ENCODE data around the gene RPTOR.

RPTOR gene

DNA sequence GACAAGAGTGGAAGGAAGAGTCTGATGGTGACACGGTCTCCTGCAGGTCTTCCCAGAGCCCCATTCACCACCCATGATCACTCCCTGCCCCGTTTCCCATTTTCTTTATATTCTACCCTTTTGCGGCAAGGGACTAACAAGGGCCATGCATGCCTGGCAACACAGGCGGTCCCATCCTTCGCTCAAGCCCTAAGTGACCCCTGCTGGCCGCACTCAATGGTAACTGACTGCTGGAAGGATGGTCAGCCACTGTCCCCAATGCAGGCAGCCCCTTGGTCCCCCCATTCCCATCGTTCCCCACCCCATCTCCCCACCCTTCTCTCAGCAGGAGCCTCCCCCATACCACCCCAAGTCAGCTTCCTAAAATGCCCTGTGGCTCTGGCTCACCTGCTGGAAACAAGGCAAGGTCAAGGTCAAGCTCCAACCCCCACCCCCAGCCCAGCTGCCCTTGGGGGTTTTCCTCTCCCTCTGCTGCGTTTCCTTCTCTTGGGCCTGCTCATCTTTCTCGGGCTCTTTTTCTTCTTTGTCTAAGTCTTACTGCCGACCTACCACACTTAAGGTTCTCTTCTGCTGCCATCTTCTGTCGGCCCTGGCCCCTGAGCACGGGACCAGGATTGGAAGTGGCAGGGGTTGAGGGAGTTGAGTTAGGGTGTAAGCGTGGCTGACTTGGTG lies 116.0 kb downstream of the RPTOR start:
- TF ChIP-seq, protein P1, sequence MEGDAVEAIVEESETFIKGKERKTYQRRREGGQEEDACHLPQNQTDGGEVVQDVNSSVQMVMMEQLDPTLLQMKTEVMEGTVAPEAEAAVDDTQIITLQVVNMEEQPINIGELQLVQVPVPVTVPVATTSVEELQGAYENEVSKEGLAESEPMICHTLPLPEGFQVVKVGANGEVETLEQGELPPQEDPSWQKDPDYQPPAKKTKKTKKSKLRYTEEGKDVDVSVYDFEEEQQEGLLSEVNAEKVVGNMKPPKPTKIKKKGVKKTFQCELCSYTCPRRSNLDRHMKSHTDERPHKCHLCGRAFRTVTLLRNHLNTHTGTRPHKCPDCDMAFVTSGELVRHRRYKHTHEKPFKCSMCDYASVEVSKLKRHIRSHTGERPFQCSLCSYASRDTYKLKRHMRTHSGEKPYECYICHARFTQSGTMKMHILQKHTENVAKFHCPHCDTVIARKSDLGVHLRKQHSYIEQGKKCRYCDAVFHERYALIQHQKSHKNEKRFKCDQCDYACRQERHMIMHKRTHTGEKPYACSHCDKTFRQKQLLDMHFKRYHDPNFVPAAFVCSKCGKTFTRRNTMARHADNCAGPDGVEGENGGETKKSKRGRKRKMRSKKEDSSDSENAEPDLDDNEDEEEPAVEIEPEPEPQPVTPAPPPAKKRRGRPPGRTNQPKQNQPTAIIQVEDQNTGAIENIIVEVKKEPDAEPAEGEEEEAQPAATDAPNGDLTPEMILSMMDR (IDR thresholded peaks at IDR 0.05; ENCODE audit: low read depth, low read length), result no peak
- no peak overlapping the region for H3K4me3 ChIP-seq (ENCODE audit: low read length)
- peaks cover 6% of the 10 kb centered on the region; the same call in 1 of the 2 replicates for H3K9me3 ChIP-seq (ENCODE audit: insufficient read depth, low read length)
- no peak overlapping the region for H2AFZ ChIP-seq (ENCODE audit: low read depth, low read length)
- H3K4me2 ChIP-seq (ENCODE audit: low read length), result no peak overlapping the region
- H3K36me3 ChIP-seq (replicated peaks; ENCODE audit: low read depth, low read length), result peaks cover 3% of the 10 kb centered on the region
- H4K20me1 ChIP-seq (ENCODE audit: insufficient read depth, low read length), result peaks cover 32% of the 10 kb centered on the region
- peaks cover 62% of the 10 kb centered on the region for H3K79me2 ChIP-seq (ENCODE audit: low read length)
- no peak overlapping the region for H3K27ac ChIP-seq (ENCODE audit: low read length)
- peaks cover 23% of the 10 kb centered on the region for H3K4me1 ChIP-seq (ENCODE audit: low read length)
- H3K27me3 ChIP-seq (ENCODE audit: low read depth, low read length), result no peaks in the 10 kb centered on the region
- no peak overlapping the region for H3K9ac ChIP-seq (ENCODE audit: low read length)

DNA sequence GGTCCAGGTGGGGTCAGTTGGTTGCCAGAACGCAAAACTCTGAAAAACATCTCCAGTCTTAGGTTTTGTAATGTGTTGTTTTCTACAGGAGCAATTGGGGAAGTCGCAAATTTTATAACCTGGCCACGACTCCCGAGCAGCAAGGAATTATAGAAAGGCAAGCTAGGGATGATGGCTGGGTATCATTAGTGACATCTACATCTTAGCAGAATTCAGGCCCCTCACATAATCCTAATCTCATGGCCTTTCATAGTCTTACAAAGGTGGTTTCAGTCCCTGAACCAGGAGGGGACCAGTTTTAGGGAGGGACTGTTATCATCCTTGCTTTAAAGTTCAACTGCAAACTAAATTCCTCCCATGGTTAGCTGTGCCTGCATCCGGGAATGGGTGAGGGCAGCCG lies 117.9 kb downstream of the RPTOR start:
- H3K27me3 ChIP-seq (ENCODE audit: low read depth, low read length), result no peaks in the 10 kb centered on the region
- peaks cover 11% of the 10 kb centered on the region for H3K4me1 ChIP-seq (ENCODE audit: low read length)
- H3K79me2 ChIP-seq (ENCODE audit: low read length), result peaks cover 58% of the 10 kb centered on the region
- no peaks in the 10 kb centered on the region for H3K9me3 ChIP-seq (ENCODE audit: insufficient read depth, low read length)
- no peak overlapping the region for H3K4me3 ChIP-seq (ENCODE audit: low read length)
- H2AFZ ChIP-seq (ENCODE audit: low read depth, low read length), result no peak overlapping the region
- H3K36me3 ChIP-seq (replicated peaks; ENCODE audit: low read depth, low read length), result peaks cover 3% of the 10 kb centered on the region
- H3K27ac ChIP-seq (ENCODE audit: low read length), result no peak overlapping the region
- H3K9ac ChIP-seq (ENCODE audit: low read length), result no peak overlapping the region
- H4K20me1 ChIP-seq (ENCODE audit: insufficient read depth, low read length), result peaks cover 51% of the 10 kb centered on the region
- TF ChIP-seq, protein P1 (IDR thresholded peaks at IDR 0.05; ENCODE audit: low read depth, low read length), result no peak
- TF ChIP-seq EZH2phosphoT487 (IDR thresholded peaks at IDR 0.05; ENCODE audit: low read depth), result no peak
- H3K4me2 ChIP-seq (ENCODE audit: low read length), result no peak overlapping the region

DNA sequence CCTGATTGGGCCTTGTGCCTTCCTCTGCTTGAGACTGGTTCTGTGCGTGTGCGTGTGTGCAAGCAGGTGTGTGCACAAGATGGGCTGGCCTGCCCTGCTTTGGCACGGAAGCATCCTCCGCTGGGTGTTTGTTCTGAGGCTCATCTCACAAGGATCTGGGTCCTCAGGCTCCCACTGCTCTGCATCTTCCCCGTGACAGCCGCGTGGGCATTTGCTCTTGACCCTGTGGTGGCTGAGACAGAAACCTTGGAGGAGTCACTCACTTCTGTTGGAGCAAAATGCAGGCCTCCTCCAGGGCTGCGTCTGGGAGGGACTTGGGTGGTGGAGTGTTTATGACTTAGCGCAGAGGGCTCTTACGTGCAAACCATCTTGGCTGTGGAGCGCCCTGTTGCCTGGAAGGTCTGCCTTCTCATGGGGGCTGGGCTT lies 119.2 kb downstream of the RPTOR start:
- H3K4me3 ChIP-seq (ENCODE audit: low read length), result no peak overlapping the region
- H3K9ac ChIP-seq (ENCODE audit: low read length), result no peak overlapping the region
- peaks cover 57% of the 10 kb centered on the region for H4K20me1 ChIP-seq (ENCODE audit: insufficient read depth, low read length)
- no peaks in the 10 kb centered on the region for H3K27me3 ChIP-seq (ENCODE audit: low read depth, low read length)
- peaks cover 11% of the 10 kb centered on the region for H3K4me1 ChIP-seq (ENCODE audit: low read length)
- H3K27ac ChIP-seq (ENCODE audit: low read length), result no peak overlapping the region
- H3K4me2 ChIP-seq (ENCODE audit: low read length), result no peak overlapping the region
- H3K9me3 ChIP-seq (ENCODE audit: insufficient read depth, low read length), result no peaks in the 10 kb centered on the region
- peaks cover 3% of the 10 kb centered on the region for H3K36me3 ChIP-seq (replicated peaks; ENCODE audit: low read depth, low read length)
- H2AFZ ChIP-seq (ENCODE audit: low read depth, low read length), result no peak overlapping the region
- H3K79me2 ChIP-seq (ENCODE audit: low read length), result peaks cover 56% of the 10 kb centered on the region
- TF ChIP-seq, protein P1 (IDR thresholded peaks at IDR 0.05; ENCODE audit: low read depth, low read length), result no peak
- TF ChIP-seq EZH2phosphoT487 (IDR thresholded peaks at IDR 0.05; ENCODE audit: low read depth), result no peak

DNA sequence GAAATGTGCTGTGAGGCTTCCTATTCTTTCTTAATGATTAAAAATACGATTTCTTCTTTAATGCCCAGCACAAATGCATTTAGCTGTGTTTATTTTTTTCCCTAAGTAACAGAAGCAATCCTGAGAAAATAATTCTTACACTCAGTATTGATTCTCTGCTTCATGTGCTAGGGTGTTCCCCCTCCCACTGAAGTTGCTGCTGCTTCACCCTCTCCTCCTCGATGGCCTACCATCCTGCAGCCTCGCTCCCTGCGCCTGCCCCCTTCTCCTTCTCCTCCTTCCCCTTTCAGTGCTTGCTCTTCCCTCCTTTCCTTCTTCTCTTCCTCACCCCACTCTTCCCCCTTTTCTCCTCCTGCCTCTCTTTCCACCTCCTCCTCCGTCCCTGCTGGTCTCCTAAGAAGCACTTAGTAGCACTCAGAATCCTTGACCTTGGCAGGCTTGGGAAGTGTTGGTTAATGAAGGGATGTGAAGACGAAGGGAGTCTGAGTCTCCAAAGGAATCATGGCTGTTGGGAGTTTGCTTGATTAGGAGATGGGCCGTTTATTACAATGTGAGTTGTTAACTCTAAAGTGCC lies 119.7 kb downstream of the RPTOR start:
- peak overlapping the region; percentile 21; the same call in 1 of the 2 replicates for H3K4me2 ChIP-seq (ENCODE audit: low read length)
- peaks cover 11% of the 10 kb centered on the region for H3K4me1 ChIP-seq (ENCODE audit: low read length)
- H3K79me2 ChIP-seq (ENCODE audit: low read length), result peaks cover 54% of the 10 kb centered on the region
- no peak overlapping the region for H3K4me3 ChIP-seq (ENCODE audit: low read length)
- H3K9me3 ChIP-seq (ENCODE audit: insufficient read depth, low read length), result no peaks in the 10 kb centered on the region
- peaks cover 57% of the 10 kb centered on the region for H4K20me1 ChIP-seq (ENCODE audit: insufficient read depth, low read length)
- H3K27me3 ChIP-seq (ENCODE audit: low read depth, low read length), result no peaks in the 10 kb centered on the region
- H3K36me3 ChIP-seq (replicated peaks; ENCODE audit: low read depth, low read length), result peaks cover 3% of the 10 kb centered on the region
- H2AFZ ChIP-seq (ENCODE audit: low read depth, low read length), result no peak overlapping the region
- TF ChIP-seq, protein P1 (IDR thresholded peaks at IDR 0.05; ENCODE audit: low read depth, low read length), result no peak
- TF ChIP-seq EZH2phosphoT487 (IDR thresholded peaks at IDR 0.05; ENCODE audit: low read depth), result no peak
- no peak overlapping the region for H3K27ac ChIP-seq (ENCODE audit: low read length)
- no peak overlapping the region for H3K9ac ChIP-seq (ENCODE audit: low read length)
